Kidney glomerular epithelial cell (primary cell): Measurements from ENCODE around the gene RNF208.
"Not testable (repeated sequence)": the region's sequence is repeated elsewhere in the genome, so short reads cannot be mapped to it uniquely, and the experiment has no call there.

Source experiments
- DNase-seq: peaks from one replicate; lab custom pipeline; 2025; lab: John Stamatoyannopoulos, UW

RNF208 gene

DNA sequence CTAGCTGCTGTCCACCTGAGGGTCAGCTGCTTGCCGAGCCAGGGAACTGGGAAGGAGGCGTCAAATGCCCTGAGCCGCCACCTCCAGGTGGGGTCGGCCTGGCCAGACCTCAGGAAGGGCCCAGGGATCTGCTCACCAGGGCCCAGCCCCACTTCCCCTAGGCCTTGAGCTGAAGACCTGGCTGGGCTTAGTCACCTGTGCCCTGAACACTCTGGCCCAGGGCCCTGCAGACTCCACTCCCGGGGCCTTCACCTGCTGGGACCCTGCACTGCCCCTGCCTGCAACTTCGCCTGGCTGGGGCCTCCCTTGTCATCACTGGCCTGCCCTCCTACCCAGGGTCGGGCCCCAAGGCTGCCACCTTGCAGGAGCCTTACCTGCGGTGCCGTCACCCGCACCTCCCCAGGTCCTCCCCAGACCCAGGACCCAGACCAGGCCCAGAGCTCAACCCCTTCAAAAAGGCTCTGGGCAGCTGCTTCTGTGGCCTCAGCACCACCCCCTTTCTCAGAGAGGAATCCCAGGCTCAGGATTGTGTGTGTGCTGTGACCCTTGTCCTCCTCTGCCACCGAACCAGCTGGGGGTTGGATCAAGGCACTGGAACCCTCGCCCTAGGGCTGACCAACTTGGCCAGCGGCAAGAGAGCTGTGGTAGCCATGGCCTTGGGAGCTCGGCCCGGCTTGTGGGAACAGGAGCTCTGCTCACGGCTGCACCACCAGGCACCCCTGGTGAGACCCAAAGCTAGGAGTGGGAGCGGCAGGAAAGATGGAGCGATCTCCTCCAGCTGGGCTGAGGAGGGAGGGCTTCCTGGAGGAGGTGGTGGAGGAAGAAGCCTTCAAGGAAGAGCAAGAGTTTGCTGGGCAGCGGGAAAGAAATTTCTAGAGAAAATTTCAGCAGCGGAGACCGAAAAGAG lies 31.9 kb upstream of the RNF208 start:
- no peak for DNase-seq

GRCh38 chr9:137252555-137253506 lies 30.8 kb upstream of the RNF208 start:
- no peak for DNase-seq

DNA sequence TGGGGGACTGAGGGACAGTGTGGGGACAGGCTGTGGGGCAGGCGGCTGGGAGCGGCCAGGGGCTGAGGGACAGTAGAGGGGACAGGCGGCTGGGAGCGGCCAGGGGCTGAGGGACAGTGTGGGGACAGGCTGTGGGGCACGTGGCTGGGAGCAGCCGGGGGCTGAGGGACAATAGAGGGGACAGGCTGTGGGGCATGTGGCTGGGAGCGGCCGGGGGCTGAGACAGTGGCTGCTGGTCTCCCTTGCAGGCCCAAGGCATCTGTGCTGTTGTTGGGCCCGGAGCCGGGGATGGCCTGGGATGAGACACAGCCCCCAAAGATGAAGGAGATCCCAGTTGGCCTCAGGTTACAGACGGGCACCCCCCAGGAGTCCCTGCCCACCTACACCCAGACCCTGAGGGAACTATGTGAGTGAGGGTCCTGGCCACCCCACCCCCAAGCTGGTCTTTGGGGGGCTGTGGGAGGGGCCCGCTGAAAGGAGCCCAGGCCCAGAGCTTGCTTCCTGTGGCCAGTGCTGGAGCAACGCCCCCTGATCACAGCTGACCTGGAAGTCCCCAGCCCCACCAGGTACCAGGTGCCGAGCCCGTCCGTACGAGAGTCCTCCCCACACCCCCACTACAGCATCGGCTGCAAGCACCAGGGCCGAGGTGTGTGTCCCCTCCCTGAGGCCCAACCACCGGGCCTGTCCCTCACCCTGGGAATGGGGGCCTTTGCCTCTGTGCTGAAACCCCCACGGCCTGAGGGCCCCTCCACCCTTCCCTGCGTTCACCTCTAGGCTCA lies 29.6 kb upstream of the RNF208 start:
- no peak for DNase-seq

DNA sequence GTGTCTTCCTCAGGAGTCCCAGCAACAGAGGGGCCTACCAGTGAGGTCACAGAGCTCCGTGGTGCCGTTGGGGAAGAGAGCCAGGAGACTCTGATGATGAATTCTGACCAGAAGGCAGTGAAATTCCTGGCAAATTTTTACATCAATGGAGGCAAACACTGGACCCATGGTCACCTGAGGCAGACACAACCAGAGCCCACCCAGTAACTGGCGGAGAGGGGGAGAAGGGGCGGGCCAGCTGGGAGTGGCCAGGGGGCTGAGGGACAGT lies 29.1 kb upstream of the RNF208 start, which contains the start of gene STPG3:
Gene STPG3 (plus strand): TSS at position 93 of the 268 bp plus-strand sequence. CDS start 1 bp downstream, at position 94.
- DNase-seq: no peak

DNA sequence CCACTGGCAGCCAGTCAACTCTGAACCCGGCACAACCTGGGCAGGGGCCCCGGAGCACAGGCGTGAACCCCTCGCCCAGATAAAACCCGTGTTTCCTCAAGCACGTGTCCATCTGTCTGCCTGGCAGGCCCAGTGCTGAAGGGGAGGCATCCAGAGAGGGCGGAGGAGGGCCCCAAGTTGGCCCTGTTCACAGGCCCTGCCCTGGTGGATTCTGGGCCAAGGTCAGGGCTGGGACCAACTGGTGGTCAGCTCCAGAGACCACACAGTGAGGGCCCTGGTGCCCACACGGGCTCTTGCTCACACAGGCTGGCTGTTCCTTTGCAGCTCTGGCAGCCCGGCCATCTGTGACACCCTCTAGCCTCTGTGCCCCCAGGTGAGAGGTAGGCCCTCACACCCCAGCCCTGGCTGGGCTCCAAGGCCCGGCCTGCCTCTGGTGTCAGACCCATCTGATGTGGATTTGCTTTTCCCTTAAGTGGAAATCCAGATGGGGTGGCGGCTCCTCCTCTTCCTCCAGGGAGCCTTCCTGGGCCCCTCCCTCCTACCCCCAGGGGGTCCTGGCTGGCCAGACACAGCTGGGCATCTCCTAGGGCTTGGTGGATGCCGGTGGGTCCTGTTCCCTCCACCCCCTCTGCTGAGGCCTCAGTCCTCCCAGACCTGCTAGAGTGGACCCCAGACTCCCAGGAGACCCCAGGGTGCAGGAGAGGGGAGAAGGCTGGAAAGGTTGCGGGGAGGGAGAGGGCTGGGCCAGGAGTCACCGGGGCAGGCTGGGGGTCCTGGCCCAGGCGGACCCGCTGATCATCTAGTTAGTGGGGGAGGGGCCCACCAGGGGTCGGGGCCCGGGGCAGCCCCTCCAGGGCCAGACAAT lies 28.5 kb upstream of the RNF208 start:
- DNase-seq: no peak

DNA sequence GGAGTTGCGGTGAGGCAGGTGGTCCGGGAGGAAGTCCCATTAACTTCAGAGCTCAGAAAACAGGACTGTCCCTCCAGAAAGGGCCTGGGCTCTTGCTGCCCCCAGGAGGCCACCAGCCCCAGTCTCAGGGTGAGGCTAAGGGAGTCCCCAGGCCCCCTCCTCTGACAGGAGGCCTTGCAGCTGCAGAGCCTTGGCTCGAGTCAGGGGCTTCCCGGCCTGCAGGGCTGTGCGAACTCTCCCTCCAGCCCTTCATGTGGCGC lies 25.8 kb upstream of the RNF208 start:
- DNase-seq: no peak

DNA sequence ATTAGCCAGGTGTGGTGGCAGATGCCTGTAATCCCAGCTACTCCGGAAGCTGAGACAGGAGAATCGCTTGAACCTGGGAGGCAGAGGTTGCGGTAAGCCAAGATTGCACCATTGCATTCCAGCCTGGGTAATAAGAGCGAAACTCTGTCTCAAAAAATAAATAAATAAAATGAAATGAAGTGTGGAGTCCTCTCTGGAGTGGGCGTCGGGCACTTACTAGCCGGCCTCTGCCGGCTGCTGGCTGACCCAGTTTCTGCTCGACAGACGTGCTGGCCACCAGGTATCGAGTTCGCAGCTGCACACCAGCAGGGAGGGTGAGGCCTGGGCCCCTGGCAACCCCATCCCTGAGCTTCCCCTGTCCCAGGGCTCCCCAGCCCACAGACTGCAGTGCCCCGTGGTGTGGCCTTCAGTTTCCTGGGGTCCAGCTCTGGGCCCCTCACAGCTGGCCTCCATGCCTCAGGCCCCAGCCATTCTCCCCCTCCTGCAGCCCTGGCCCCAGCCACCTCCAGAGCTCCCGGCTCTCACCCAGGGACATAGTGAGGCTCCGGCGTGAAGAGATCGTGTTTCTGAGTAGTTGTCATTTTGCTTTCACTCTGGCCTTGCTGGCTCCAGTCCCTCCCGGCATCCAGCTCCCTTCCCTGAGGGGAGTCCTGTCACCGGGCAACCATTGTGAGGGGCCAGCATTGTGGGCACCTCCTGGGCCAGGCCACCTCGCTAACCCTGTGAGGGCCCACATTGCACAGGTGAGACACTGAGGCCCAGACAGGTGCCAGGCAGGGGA lies 25.3 kb upstream of the RNF208 start:
- no peak for DNase-seq

DNA sequence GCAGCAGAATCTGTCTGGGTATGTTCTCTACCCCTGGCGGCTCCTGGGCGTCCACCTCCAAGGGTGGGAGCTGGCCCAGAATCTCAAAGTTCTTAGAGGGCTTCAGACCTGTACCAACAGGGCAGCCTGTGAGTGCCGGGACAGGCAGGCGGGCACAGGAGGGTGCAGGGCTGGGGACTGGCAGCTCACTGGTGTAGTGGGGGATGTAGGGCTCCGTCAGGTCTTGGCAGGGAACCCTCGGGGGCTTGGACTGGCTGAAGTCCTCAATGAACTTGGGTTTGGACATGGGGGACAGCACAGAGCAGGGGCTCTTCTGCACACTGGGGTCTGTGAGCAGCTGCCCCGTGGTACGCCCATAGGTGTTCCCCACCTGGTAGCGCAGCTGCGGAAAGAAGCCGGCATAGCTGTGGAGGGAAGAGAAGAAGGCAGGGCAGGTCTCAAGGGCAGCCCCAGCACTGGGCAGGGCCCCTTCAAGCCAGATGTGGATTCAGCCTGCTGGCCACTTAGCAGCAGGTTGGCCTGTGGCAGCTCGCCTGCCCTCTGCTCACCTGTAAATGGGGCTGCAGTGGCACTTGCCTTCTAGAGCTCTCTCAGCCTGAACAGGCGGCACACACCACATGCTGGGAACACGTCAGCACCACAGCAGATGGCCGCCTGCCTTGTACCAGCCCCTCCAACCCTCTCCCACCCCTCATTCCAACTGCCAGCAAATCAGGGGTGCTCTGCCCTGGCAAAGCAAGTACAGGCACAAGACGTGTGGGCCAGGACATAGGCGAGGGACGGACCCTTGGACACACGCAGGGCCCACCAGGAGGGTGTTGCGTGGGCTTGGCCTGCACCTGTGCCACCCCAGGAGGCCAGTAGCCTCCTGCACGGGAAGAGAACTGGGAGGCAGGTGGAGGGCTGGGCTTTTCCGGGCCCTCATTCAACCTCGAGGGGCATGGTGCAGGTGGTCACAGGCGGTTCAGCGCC lies 23.7 kb upstream of the RNF208 start:
- DNase-seq: no peak

DNA sequence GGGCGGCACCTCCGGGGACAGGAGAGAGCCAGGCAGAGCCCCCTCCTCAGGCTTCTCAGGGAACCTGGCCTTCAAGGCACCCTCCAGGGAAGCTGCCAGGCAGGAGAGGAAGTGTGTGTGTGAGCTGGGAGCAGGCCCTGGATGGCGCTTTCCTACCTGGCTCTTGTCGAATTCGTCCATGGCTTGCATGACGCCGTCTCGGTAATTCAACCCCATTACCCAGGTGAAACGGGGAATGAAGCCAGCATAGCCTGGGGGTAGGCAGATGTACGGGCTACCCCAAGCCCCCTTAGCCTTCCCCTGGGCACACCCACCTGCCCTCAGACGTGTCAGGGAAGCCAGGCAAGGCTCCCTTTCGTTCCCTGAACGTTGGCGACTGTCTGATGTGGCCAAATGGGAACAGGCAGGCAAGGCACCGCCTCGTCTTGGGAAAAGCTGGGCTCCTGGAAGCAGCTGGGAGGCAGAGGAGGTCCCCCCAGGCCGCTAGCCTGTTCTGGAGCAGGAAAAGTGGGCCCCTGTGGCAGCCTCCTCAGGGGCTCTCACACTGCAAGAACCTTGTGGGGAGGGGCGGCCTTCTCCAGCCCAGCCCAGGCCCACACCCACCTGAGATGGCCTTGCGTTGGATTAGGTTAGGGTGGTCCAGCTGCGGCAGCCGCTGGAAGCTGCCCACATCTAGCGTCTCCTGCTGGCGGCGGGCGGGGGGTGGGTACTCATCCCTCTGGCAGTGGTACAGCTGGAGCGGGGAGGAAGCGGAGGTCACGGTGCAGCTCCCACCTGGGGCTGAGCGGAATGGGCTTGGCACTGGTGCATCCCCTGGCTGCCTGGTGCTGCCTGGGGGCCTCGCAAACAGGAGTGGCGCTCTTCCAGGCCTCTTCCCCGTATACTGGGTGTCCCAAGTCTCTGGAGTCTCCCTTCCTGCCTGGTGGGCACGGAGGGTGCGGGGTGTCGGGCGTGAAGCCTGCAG lies 22.7 kb upstream of the RNF208 start:
- no peak for DNase-seq

- DNase-seq: no peak
Observed at GRCh38 chr9:137243626-137244485, 21.8 kb upstream of the RNF208 start.

DNA sequence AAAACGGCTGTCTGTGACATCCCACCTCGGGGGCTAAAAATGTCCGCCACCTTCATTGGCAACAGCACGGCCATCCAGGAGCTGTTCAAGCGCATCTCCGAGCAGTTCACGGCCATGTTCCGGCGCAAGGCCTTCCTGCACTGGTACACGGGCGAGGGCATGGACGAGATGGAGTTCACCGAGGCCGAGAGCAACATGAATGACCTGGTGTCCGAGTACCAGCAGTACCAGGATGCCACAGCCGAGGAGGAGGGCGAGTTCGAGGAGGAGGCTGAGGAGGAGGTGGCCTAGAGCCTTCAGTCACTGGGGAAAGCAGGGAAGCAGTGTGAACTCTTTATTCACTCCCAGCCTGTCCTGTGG lies 21.2 kb upstream of the RNF208 start:
- not testable (repeated sequence) for DNase-seq

- DNase-seq: no peak
Observed at GRCh38 chr9:137242269-137243203, 20.5 kb upstream of the RNF208 start.

DNA sequence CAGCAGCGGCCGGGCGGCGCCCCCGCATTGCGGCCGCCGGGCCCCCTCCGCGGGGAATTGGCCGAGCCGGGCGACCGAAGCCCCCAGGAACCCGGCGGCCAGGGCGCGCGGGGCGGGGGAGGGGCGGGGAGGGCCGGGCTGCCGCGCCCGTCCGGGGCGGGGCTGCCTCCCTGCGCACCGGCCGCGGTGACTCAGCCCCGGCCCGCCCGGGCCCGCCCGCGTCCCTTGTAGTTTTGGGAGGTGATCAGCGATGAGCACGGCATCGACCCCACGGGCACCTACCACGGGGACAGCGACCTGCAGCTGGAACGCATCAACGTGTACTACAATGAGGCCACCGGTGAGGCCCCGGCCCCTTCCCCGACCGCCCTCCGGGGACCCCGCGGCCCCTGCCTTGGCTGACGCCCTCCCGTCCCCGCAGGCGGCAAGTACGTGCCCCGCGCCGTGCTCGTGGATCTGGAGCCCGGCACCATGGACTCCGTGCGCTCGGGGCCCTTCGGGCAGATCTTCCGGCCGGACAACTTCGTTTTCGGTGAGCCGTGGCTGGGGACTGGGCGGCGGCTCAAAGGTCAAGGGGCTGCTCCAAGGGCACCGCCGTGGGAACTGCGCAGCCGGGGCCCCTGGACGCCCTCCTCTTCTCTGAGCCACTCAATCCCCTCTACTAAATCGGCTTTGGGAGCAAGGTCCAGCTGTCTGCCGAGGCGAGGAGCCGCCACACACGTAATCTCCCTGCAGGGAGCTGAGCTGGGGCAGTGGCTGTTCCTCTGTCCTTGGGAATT lies 19.6 kb upstream of the RNF208 start:
- DNase-seq: no peak

GRCh38 chr9:137240841-137241489 lies 18.9 kb upstream of the RNF208 start, which contains the start of gene TUBB4B:
Gene TUBB4B, plus strand, starts transcription at chr9:137241287. Its CDS starts 74 bp downstream, at chr9:137241361.
- DNase-seq: peak; percentile 100
